Hepatocyte (in vitro differentiated cells): ENCODE data around the gene SLC6A11. TPM values are rescaled to one million over a fixed set of nuclear protein-coding genes. Genes with fewer than 3 reads are reported as not detected.

Experiments
- DNase-seq: peaks from one replicate; pipeline ENCODE4 v3.0.0-alpha.2; 2016; ENCODE audit warnings: low spot score
- H2AFZ ChIP-seq: fragments of 200-600 bp; sonication (generic); 2 replicates; pipeline ENCODE4 v1.6.0; 2016; ENCODE audit warnings: antibody characterized with exemption, mild to moderate bottlenecking
- H3K27ac ChIP-seq: fragments of 200-600 bp; sonication (generic); 2 replicates; pipeline ENCODE4 v1.5.1; 2016; ENCODE audit warnings: mild to moderate bottlenecking
- H3K27me3 ChIP-seq: fragments of 200-600 bp; sonication (generic); 2 replicates; pipeline ENCODE4 v1.6.1; 2016
- H3K36me3 ChIP-seq: fragments of 200-600 bp; sonication (generic); replicated peaks from 2 replicates; pipeline ENCODE4 v1.5.1; 2016; ENCODE audit warnings: low read depth; ENCODE audit not compliant: insufficient read depth
- H3K4me1 ChIP-seq: fragments of 200-600 bp; sonication (generic); 2 replicates; pipeline ENCODE4 v1.5.1; 2016; ENCODE audit warnings: mild to moderate bottlenecking, moderate library complexity; ENCODE audit not compliant: insufficient read depth
- H3K4me2 ChIP-seq: fragments of 200-600 bp; sonication (generic); 2 replicates; pipeline ENCODE4 v1.6.0; 2016
- H3K4me3 ChIP-seq: fragments of 200-600 bp; sonication (generic); 2 replicates; pipeline ENCODE4 v1.5.1; 2016; ENCODE audit warnings: mild to moderate bottlenecking
- H3K79me2 ChIP-seq: fragments of 200-600 bp; sonication (generic); 2 replicates; pipeline ENCODE4 v1.6.0; 2017; ENCODE audit warnings: mild to moderate bottlenecking
- H3K9me2 ChIP-seq: fragments of 200-600 bp; sonication (generic); replicated peaks from 2 replicates; pipeline ENCODE4 v1.6.0; 2017; ENCODE audit warnings: mild to moderate bottlenecking; ENCODE audit not compliant: insufficient read depth
- H3K9me3 ChIP-seq: fragments of 200-600 bp; sonication (generic); 2 replicates; pipeline ENCODE4 v1.5.1; 2016; ENCODE audit warnings: low read depth, mild to moderate bottlenecking
- H4K20me1 ChIP-seq: fragments of 200-600 bp; sonication (generic); 2 replicates; pipeline ENCODE4 v1.6.0; 2016; ENCODE audit warnings: mild to moderate bottlenecking; ENCODE audit not compliant: insufficient read depth, poor library complexity, severe bottlenecking
- EZH2 ChIP-seq: fragments of 200-600 bp; sonication (generic); IDR thresholded peaks from 2 replicates; pipeline ENCODE4 v1.6.1; 2016; ENCODE audit warnings: antibody characterized with exemption, mild to moderate bottlenecking, borderline replicate concordance
- EZH2phosphoT487 ChIP-seq: fragments of 200-600 bp; sonication (generic); IDR thresholded peaks from one replicate; pipeline ENCODE4 v1.6.1; 2018; ENCODE audit warnings: antibody characterized with exemption, mild to moderate bottlenecking, low read depth, moderate library complexity; ENCODE audit not compliant: unreplicated experiment, severe bottlenecking
- WGBS: methylation state at CpG from one replicate; pipeline ENCODE4 v1.1.6; 2016; ENCODE audit warnings: low lambda C conversion rate; ENCODE audit errors: missing lambda C conversion rate; 5-methylcytosine and 5-hydroxymethylcytosine counted together
- polyA plus RNA-seq: library from polyadenylated mRNA; unstranded; fragments of >200 nt; fragmentation: Nextera tagmentation; extraction: Ambion mirVana; gene quantifications from 2 replicates; pipeline ENCODE4 v1.2.1, GENCODE V29; 2016
- total RNA-seq: library from RNA; depleted of rRNA; stranded (reverse); fragments of >200 nt; gene quantifications from 2 replicates; pipeline ENCODE4 v1.2.3, GENCODE V29; 2014
- TF ChIP-seq, protein P1 (sequence below): fragments of 200-600 bp; sonication (generic); IDR thresholded peaks from 2 replicates; pipeline ENCODE4 v1.5.1; 2016; ENCODE audit warnings: antibody characterized with exemption, mild to moderate bottlenecking; ENCODE audit not compliant: poor library complexity

SLC6A11 gene
- total and polyA plus RNA-seq, 2 experiments from 2014 or later = 1.5 to 1.7 TPM

GRCh38 chr3:10822708-10823515, 6.9 kb downstream of the SLC6A11 start:
- Histone ChIP-seq H3K79me2 (no peaks in the 10 kb centered on the region), H3K36me3 (no peaks in the 10 kb centered on the region), H3K4me3 (no peak overlapping the region), H3K9me3 (no peaks in the 10 kb centered on the region), H3K9me2 (no peaks in the 10 kb centered on the region), H2AFZ (no peak overlapping the region), H3K27ac (no peak overlapping the region), H3K4me2 (no peak overlapping the region), H4K20me1 (no peaks in the 10 kb centered on the region), H3K27me3 (peaks cover 17% of the 10 kb centered on the region), H3K4me1 (no peaks in the 10 kb centered on the region)
- WGBS = 75% methylated on average over 5 of the region's 5 CpGs
- no peak for TF ChIP-seq EZH2phosphoT487
- TF ChIP-seq, protein P1, sequence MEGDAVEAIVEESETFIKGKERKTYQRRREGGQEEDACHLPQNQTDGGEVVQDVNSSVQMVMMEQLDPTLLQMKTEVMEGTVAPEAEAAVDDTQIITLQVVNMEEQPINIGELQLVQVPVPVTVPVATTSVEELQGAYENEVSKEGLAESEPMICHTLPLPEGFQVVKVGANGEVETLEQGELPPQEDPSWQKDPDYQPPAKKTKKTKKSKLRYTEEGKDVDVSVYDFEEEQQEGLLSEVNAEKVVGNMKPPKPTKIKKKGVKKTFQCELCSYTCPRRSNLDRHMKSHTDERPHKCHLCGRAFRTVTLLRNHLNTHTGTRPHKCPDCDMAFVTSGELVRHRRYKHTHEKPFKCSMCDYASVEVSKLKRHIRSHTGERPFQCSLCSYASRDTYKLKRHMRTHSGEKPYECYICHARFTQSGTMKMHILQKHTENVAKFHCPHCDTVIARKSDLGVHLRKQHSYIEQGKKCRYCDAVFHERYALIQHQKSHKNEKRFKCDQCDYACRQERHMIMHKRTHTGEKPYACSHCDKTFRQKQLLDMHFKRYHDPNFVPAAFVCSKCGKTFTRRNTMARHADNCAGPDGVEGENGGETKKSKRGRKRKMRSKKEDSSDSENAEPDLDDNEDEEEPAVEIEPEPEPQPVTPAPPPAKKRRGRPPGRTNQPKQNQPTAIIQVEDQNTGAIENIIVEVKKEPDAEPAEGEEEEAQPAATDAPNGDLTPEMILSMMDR = no peak
- no peak for TF ChIP-seq EZH2
- no peak for DNase-seq

GRCh38 chr3:10823516-10823818, 7.4 kb downstream of the SLC6A11 start:
- 93% methylated on average over 2 of the region's 2 CpGs for WGBS
- no peaks in the 10 kb centered on the region for H3K9me2 ChIP-seq
- H3K27me3 ChIP-seq = peaks cover 11% of the 10 kb centered on the region
- no peaks in the 10 kb centered on the region for H3K4me1 ChIP-seq
- TF ChIP-seq, protein P1 = no peak
- TF ChIP-seq EZH2phosphoT487 (no peak), EZH2 (no peak)
- no peak overlapping the region for H3K4me2 ChIP-seq
- H4K20me1 ChIP-seq = no peaks in the 10 kb centered on the region
- no peak overlapping the region for H3K27ac ChIP-seq
- H3K79me2 ChIP-seq = no peaks in the 10 kb centered on the region
- no peak for DNase-seq
- no peaks in the 10 kb centered on the region for H3K9me3 ChIP-seq
- no peaks in the 10 kb centered on the region for H3K36me3 ChIP-seq
- no peak overlapping the region for H2AFZ ChIP-seq
- no peak overlapping the region for H3K4me3 ChIP-seq

DNA sequence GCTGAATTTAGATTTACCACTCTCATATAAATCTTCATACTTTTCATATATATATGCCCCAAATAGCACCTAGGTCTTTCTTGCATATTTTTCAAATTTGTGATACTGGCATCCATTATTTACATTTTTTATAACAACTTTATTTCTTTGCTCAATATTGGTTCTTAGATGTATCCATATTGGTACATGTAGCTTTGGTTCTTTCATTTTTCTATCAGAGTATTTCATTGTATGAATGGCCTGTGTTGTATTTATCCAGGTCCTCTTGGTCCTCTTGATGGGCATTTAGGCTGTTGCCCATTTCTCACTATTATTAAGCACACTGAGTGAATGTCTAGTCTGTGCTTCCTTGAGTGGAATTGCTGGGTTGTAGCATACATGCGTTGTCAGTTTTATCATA, 8.4 kb downstream of the SLC6A11 start:
- WGBS = 100% methylated on average over 1 of the region's 1 CpG
- Histone ChIP-seq H3K4me3 (no peak overlapping the region), H3K27ac (no peak overlapping the region), H2AFZ (no peak overlapping the region), H3K9me3 (no peaks in the 10 kb centered on the region), H3K9me2 (no peaks in the 10 kb centered on the region), H3K4me1 (no peaks in the 10 kb centered on the region), H3K27me3 (peaks cover 4% of the 10 kb centered on the region), H3K79me2 (no peaks in the 10 kb centered on the region), H4K20me1 (no peaks in the 10 kb centered on the region), H3K4me2 (no peak overlapping the region), H3K36me3 (no peaks in the 10 kb centered on the region)
- TF ChIP-seq, protein P1 = no peak
- no peak for TF ChIP-seq EZH2phosphoT487
- TF ChIP-seq EZH2 = no peak
- DNase-seq = no peak
